Activated naive CD4-positive, alpha-beta T cell treated with anti-CD3 and anti-CD28 coated beads, Interleukin-2, amount 50 U/mL, for 24 hours (primary cell): ENCODE measurements around the gene PLCL1.

ENCODE experiments used
- H3K27ac Mint-ChIP-seq: one replicate; pipeline ENCODE4 v1.8.0; 2021; ENCODE audit warnings: mild to moderate bottlenecking, mixed read lengths
- H3K27me3 Mint-ChIP-seq: one replicate; pipeline ENCODE4 v1.8.0; 2021; ENCODE audit warnings: mixed read lengths
- H3K36me3 Mint-ChIP-seq: one replicate; pipeline ENCODE4 v1.8.0; 2021; ENCODE audit warnings: mixed read lengths
- H3K4me1 Mint-ChIP-seq: one replicate; pipeline ENCODE4 v1.8.0; 2021; ENCODE audit warnings: mixed read lengths
- H3K4me3 Mint-ChIP-seq: one replicate; pipeline ENCODE4 v1.8.0; 2021; ENCODE audit warnings: mild to moderate bottlenecking, mixed read lengths
- H3K9me3 Mint-ChIP-seq: one replicate; pipeline ENCODE4 v1.8.0; 2021; ENCODE audit warnings: mixed read lengths

PLCL1 gene

GRCh38 chr2:197862246-197862955 is 58.0 kb downstream of the PLCL1 start:
- Mint-ChIP-seq H3K4me1 (peaks cover 81% of the 10 kb centered on the region), H3K36me3 (peaks cover 5% of the 10 kb centered on the region), H3K27ac (no peak overlapping the region)

DNA sequence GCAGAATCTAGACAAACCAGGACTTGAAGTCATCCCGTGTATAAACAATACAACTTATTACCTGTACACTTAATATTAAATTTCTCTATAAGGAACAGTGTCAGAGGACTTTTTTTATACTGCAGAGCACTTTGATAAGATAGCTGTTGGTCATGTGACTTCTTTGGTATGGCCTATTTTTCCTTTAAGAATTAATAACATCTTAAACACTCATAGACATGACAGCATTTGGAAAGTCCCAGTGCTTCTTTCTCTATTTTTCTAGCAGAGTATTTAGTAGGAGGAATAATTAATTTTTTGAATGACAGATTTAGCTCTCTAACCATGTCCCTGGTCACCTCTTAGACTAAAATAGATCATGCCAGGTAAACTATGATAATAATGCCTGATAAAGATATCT is 59.4 kb downstream of the PLCL1 start:
- no peak overlapping the region for H3K4me3 Mint-ChIP-seq
- no peaks in the 10 kb centered on the region for H3K27me3 Mint-ChIP-seq
- H3K36me3 Mint-ChIP-seq, result peaks cover 5% of the 10 kb centered on the region
- peaks cover 82% of the 10 kb centered on the region for H3K4me1 Mint-ChIP-seq
- H3K9me3 Mint-ChIP-seq, result no peaks in the 10 kb centered on the region
- H3K27ac Mint-ChIP-seq, result peak overlapping the region; percentile 65

More at GRCh38 chr2:197862246-197862955, 58.0 kb downstream of the PLCL1 start:
- H3K27me3 Mint-ChIP-seq, result no peaks in the 10 kb centered on the region
- H3K4me3 Mint-ChIP-seq, result no peak overlapping the region
- no peaks in the 10 kb centered on the region for H3K9me3 Mint-ChIP-seq

- H3K27ac Mint-ChIP-seq, result no peak overlapping the region
- no peaks in the 10 kb centered on the region for H3K27me3 Mint-ChIP-seq
- no peak overlapping the region for H3K4me3 Mint-ChIP-seq
- peaks cover 89% of the 10 kb centered on the region for H3K4me1 Mint-ChIP-seq
- H3K36me3 Mint-ChIP-seq, result peaks cover 2% of the 10 kb centered on the region
- no peaks in the 10 kb centered on the region for H3K9me3 Mint-ChIP-seq
Measured at GRCh38 chr2:197866455-197866854, 62.1 kb downstream of the PLCL1 start.

DNA sequence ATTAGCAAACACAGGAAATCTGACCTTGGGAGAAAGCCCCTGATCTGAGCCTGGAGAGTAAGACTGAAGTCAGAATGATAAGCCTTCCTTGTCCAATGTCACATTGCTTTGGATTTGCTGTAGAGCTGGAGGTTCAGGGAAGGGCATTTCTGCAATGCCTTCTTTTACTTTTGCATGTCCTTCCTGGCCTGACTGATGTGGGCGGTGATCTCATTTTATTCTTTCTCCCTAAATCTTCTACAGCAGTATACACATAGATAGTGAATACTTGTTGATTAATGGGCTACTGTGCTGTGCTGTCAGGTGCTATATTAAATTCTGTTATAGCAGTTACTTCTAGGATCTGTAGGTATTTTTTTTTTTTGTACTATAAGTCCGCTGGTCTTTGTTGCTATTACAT is 62.6 kb downstream of the PLCL1 start:
- H3K27me3 Mint-ChIP-seq, result no peaks in the 10 kb centered on the region
- peak overlapping the region; percentile 20 for H3K27ac Mint-ChIP-seq
- peaks cover 89% of the 10 kb centered on the region for H3K4me1 Mint-ChIP-seq
- no peaks in the 10 kb centered on the region for H3K9me3 Mint-ChIP-seq
- peaks cover 2% of the 10 kb centered on the region for H3K36me3 Mint-ChIP-seq
- no peak overlapping the region for H3K4me3 Mint-ChIP-seq

- no peak overlapping the region for H3K27ac Mint-ChIP-seq
- H3K4me3 Mint-ChIP-seq, result no peak overlapping the region
- no peaks in the 10 kb centered on the region for H3K9me3 Mint-ChIP-seq
- peaks cover 2% of the 10 kb centered on the region for H3K36me3 Mint-ChIP-seq
- H3K4me1 Mint-ChIP-seq, result peaks cover 89% of the 10 kb centered on the region
- H3K27me3 Mint-ChIP-seq, result no peaks in the 10 kb centered on the region
Measured at GRCh38 chr2:197867624-197868023, 63.2 kb downstream of the PLCL1 start.

GRCh38 chr2:197868206-197868605 is 63.8 kb downstream of the PLCL1 start:
- peaks cover 2% of the 10 kb centered on the region for H3K36me3 Mint-ChIP-seq
- no peaks in the 10 kb centered on the region for H3K9me3 Mint-ChIP-seq

GRCh38 chr2:197869041-197869440 is 64.6 kb downstream of the PLCL1 start:
- Mint-ChIP-seq H3K4me1 (peaks cover 86% of the 10 kb centered on the region), H3K27ac (peak overlapping the region; percentile 98), H3K36me3 (peaks cover under 1% of the 10 kb centered on the region), H3K9me3 (no peaks in the 10 kb centered on the region), H3K4me3 (peak overlapping the region; percentile 82), H3K27me3 (no peaks in the 10 kb centered on the region)

More at GRCh38 chr2:197868206-197868605, 63.8 kb downstream of the PLCL1 start:
- H3K27me3 Mint-ChIP-seq, result no peaks in the 10 kb centered on the region
- H3K4me3 Mint-ChIP-seq, result peak overlapping the region; percentile 42
- peaks cover 89% of the 10 kb centered on the region for H3K4me1 Mint-ChIP-seq
- no peak overlapping the region for H3K27ac Mint-ChIP-seq

GRCh38 chr2:197869501-197870111 is 65.2 kb downstream of the PLCL1 start:
- Mint-ChIP-seq H3K9me3 (no peaks in the 10 kb centered on the region), H3K4me3 (peak overlapping the region; percentile 82), H3K27me3 (no peaks in the 10 kb centered on the region), H3K36me3 (no peaks in the 10 kb centered on the region), H3K27ac (peak overlapping the region; percentile 98), H3K4me1 (peaks cover 82% of the 10 kb centered on the region)

DNA sequence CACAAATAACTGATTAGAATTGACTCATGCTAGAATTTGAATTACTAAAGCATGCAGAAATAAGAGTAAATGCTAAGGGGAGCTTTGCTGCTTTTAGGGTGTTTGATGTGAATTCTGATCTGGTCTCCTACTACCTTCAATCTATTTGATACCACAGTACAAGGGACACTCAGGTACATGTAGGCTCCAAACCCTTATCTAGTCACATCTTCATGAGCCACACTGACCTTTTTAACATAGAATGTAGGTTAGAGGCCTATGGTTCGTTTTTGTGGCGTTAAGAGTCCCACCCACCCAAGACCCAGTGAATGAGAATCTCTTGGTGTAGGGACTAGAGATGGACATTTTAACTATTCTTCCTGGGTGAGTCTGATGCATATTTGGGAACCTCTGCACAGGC is 65.7 kb downstream of the PLCL1 start:
- H3K27me3 Mint-ChIP-seq, result no peaks in the 10 kb centered on the region
- no peaks in the 10 kb centered on the region for H3K36me3 Mint-ChIP-seq
- H3K4me3 Mint-ChIP-seq, result peak overlapping the region; percentile 82
- H3K27ac Mint-ChIP-seq, result peak overlapping the region; percentile 98
- H3K9me3 Mint-ChIP-seq, result no peaks in the 10 kb centered on the region
- H3K4me1 Mint-ChIP-seq, result peaks cover 77% of the 10 kb centered on the region

- H3K27ac Mint-ChIP-seq, result peak overlapping the region; percentile 98
- H3K36me3 Mint-ChIP-seq, result no peaks in the 10 kb centered on the region
- peak overlapping the region; percentile 12 for H3K4me3 Mint-ChIP-seq
- no peaks in the 10 kb centered on the region for H3K9me3 Mint-ChIP-seq
- peaks cover 83% of the 10 kb centered on the region for H3K4me1 Mint-ChIP-seq
- no peaks in the 10 kb centered on the region for H3K27me3 Mint-ChIP-seq
Measured at GRCh38 chr2:197871780-197872456, 67.5 kb downstream of the PLCL1 start.

GRCh38 chr2:197873293-197873701 is 68.9 kb downstream of the PLCL1 start:
- Mint-ChIP-seq H3K36me3 (no peaks in the 10 kb centered on the region), H3K9me3 (no peaks in the 10 kb centered on the region), H3K27me3 (no peaks in the 10 kb centered on the region), H3K27ac (no peak overlapping the region), H3K4me3 (no peak overlapping the region), H3K4me1 (peaks cover 83% of the 10 kb centered on the region)

GRCh38 chr2:197875763-197876162 is 71.4 kb downstream of the PLCL1 start:
- Mint-ChIP-seq H3K9me3 (no peaks in the 10 kb centered on the region), H3K27me3 (no peaks in the 10 kb centered on the region), H3K27ac (peak overlapping the region; percentile 63), H3K36me3 (no peaks in the 10 kb centered on the region), H3K4me3 (no peak overlapping the region), H3K4me1 (peaks cover 73% of the 10 kb centered on the region)

- Mint-ChIP-seq H3K4me3 (no peak overlapping the region), H3K36me3 (no peaks in the 10 kb centered on the region), H3K4me1 (peaks cover 71% of the 10 kb centered on the region), H3K9me3 (no peaks in the 10 kb centered on the region), H3K27me3 (no peaks in the 10 kb centered on the region), H3K27ac (no peak overlapping the region)
Measured at GRCh38 chr2:197876524-197876923, 72.1 kb downstream of the PLCL1 start.

DNA sequence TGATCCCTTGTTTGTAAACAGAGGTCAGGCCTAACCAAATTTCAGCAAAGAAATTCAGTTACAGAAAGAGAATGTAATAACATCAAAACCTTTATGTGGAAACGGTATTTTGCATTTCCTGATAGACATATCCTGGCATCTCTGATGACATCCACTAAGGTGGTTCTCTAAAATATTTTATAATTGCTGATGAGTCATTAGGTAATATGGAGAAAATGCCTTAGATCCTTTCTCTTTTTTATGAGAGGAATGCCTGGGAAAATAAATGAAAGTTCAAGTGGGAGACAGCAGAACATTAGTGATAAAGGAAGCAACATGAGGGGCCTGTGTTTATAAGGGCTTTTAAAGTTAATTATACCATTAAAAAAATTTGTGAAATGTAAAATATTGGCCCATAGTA is 72.6 kb downstream of the PLCL1 start:
- no peak overlapping the region for H3K27ac Mint-ChIP-seq
- no peaks in the 10 kb centered on the region for H3K9me3 Mint-ChIP-seq
- peaks cover 66% of the 10 kb centered on the region for H3K4me1 Mint-ChIP-seq
- no peaks in the 10 kb centered on the region for H3K27me3 Mint-ChIP-seq
- peak overlapping the region; percentile 26 for H3K4me3 Mint-ChIP-seq
- H3K36me3 Mint-ChIP-seq, result no peaks in the 10 kb centered on the region

DNA sequence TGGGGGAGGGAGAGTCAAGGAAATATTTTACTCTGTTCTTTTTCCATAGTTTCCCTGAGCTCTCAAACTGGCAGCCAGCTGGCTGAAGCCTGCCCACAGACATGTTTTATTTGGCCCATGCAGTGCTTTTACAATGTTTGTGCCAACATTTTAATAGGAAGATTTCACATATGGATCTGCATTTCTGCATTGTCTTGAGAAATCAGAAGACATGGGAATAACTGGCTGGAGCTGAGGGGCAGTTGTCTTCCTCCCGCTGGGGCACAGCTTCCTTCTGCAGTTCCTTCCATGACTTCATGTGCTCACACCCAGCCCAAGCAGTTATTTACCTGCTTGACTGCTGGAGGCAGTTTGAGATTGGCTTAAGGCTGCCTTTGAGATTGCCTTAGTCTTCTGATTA is 74.4 kb downstream of the PLCL1 start:
- Mint-ChIP-seq H3K4me1 (peaks cover 61% of the 10 kb centered on the region), H3K4me3 (no peak overlapping the region), H3K27me3 (no peaks in the 10 kb centered on the region), H3K36me3 (no peaks in the 10 kb centered on the region), H3K27ac (no peak overlapping the region), H3K9me3 (no peaks in the 10 kb centered on the region)

DNA sequence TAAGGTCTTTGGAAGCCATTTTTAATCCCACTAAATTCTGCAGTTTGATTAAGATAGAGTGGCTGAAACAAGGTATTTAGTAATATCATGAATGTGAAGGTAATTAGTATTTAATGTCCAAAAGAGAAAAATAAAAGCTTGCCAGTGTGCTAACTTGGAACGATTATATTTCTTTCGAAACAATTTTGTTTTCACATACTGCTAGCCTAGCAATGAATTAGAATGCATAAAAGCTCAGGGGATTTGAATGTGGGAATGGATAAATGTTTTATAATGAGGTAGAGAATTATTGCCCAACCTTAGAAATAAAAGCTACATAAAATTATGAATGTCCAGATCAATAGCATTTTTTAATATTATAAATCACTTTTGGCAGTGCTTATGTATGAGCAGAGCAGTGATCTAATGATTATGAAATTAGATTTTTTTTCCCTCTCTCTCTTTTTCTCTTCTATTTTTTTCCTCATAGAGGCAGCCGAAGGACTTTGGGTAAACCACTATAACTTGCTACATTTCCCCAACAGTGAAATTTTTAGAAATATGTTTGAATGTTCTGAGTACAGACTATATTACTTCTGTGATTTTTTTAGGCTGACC is 75.5 kb downstream of the PLCL1 start:
- H3K4me1 Mint-ChIP-seq, result peaks cover 72% of the 10 kb centered on the region
- H3K27ac Mint-ChIP-seq, result no peak overlapping the region
- H3K27me3 Mint-ChIP-seq, result no peaks in the 10 kb centered on the region
- no peak overlapping the region for H3K4me3 Mint-ChIP-seq
- H3K36me3 Mint-ChIP-seq, result peaks cover 5% of the 10 kb centered on the region
- H3K9me3 Mint-ChIP-seq, result no peaks in the 10 kb centered on the region
